Measurements from ENCODE around the gene OPCML. TPM values are rescaled to one million over a fixed set of nuclear protein-coding genes. Genes with fewer than 3 reads are reported as not detected.

Gene OPCML
- total RNA-seq, 1 donor from 2014 or later, result not detected

GRCh38 chr11:132921597-132921996, 610.7 kb downstream of the OPCML start:
- H3K36me3 ChIP-seq, result no peaks in the 10 kb centered on the region
- intact Hi-C loops (cut with DNase I), result no loop called here
- no peaks in the 10 kb centered on the region for H3K4me1 ChIP-seq
- TF ChIP-seq POLR2AphosphoS5 (IDR thresholded peaks at IDR 0.05; ENCODE audit: insufficient read depth in 1 of 2, low read depth in 1 of 2), result no peak
- TF ChIP-seq, protein P1, sequence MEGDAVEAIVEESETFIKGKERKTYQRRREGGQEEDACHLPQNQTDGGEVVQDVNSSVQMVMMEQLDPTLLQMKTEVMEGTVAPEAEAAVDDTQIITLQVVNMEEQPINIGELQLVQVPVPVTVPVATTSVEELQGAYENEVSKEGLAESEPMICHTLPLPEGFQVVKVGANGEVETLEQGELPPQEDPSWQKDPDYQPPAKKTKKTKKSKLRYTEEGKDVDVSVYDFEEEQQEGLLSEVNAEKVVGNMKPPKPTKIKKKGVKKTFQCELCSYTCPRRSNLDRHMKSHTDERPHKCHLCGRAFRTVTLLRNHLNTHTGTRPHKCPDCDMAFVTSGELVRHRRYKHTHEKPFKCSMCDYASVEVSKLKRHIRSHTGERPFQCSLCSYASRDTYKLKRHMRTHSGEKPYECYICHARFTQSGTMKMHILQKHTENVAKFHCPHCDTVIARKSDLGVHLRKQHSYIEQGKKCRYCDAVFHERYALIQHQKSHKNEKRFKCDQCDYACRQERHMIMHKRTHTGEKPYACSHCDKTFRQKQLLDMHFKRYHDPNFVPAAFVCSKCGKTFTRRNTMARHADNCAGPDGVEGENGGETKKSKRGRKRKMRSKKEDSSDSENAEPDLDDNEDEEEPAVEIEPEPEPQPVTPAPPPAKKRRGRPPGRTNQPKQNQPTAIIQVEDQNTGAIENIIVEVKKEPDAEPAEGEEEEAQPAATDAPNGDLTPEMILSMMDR (IDR thresholded peaks at IDR 0.05), result no peak
- TF ChIP-seq POLR2A (IDR thresholded peaks at IDR 0.05), result no peak
- H3K9me3 ChIP-seq, result no peaks in the 10 kb centered on the region
- no peak for DNase-seq (ENCODE audit: extremely low spot score in 2 of 2)
- no peaks in the 10 kb centered on the region for H3K27me3 ChIP-seq
- no peak overlapping the region for H3K4me3 ChIP-seq
- no peak overlapping the region for H3K27ac ChIP-seq

GRCh38 chr11:132920451-132921096, 611.7 kb downstream of the OPCML start:
- Histone ChIP-seq H3K9me3 (no peaks in the 10 kb centered on the region), H3K4me1 (no peaks in the 10 kb centered on the region), H3K27ac (no peak overlapping the region), H3K4me3 (no peak overlapping the region), H3K36me3 (no peaks in the 10 kb centered on the region), H3K27me3 (no peaks in the 10 kb centered on the region)
- DNase-seq (ENCODE audit: extremely low spot score in 2 of 2), result no peak
- TF ChIP-seq POLR2A (IDR thresholded peaks at IDR 0.05) (no peak), POLR2AphosphoS5 (IDR thresholded peaks at IDR 0.05; ENCODE audit: insufficient read depth in 1 of 2, low read depth in 1 of 2) (no peak)
- TF ChIP-seq, protein P1 (IDR thresholded peaks at IDR 0.05), result no peak
- intact Hi-C loops (cut with DNase I), result no loop called here

DNA sequence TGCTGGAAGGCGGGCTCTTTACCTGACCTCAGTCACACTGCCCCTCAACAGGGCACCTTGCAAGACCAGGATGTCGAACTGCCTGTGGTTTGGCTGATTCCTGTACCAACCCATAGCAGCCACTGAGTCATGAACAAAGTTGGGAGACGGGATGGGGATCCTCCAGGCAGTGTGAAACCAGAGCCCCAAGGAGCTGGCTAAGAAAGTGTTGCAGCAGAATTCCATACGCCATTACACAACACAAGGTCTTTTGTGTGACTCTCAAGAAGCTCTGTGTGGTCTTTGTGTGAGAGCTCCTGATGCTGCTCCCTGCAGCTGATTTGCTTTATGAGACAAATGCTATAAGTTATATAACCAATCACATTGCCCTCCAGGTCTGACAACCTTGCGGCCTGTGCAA, 617.7 kb downstream of the OPCML start:
- no peaks in the 10 kb centered on the region for H3K9me3 ChIP-seq
- H3K27me3 ChIP-seq, result no peaks in the 10 kb centered on the region
- no peaks in the 10 kb centered on the region for H3K4me1 ChIP-seq
- H3K4me3 ChIP-seq, result no peak overlapping the region
- DNase-seq (ENCODE audit: extremely low spot score in 2 of 2), result no peak
- TF ChIP-seq, protein P1 (IDR thresholded peaks at IDR 0.05), result no peak
- TF ChIP-seq POLR2AphosphoS5 (IDR thresholded peaks at IDR 0.05; ENCODE audit: insufficient read depth in 1 of 2, low read depth in 1 of 2), result no peak
- TF ChIP-seq POLR2A (IDR thresholded peaks at IDR 0.05), result no peak
- H3K36me3 ChIP-seq, result no peaks in the 10 kb centered on the region
- intact Hi-C loops (cut with DNase I), result no loop called here
- H3K27ac ChIP-seq, result no peak overlapping the region

GRCh38 chr11:132913886-132914285, 618.4 kb downstream of the OPCML start:
- intact Hi-C loops (cut with DNase I), result no loop called here
- Histone ChIP-seq H3K4me3 (no peak overlapping the region), H3K36me3 (no peaks in the 10 kb centered on the region), H3K27ac (no peak overlapping the region), H3K27me3 (no peaks in the 10 kb centered on the region), H3K4me1 (no peaks in the 10 kb centered on the region), H3K9me3 (no peaks in the 10 kb centered on the region)
- no peak for TF ChIP-seq POLR2A (IDR thresholded peaks at IDR 0.05)
- TF ChIP-seq, protein P1 (IDR thresholded peaks at IDR 0.05), result no peak
- TF ChIP-seq POLR2AphosphoS5 (IDR thresholded peaks at IDR 0.05; ENCODE audit: insufficient read depth in 1 of 2, low read depth in 1 of 2), result no peak
- no peak for DNase-seq (ENCODE audit: extremely low spot score in 2 of 2)

GRCh38 chr11:132913295-132913694, 619.0 kb downstream of the OPCML start:
- no peaks in the 10 kb centered on the region for H3K27me3 ChIP-seq
- intact Hi-C loops (cut with DNase I), result no loop called here
- TF ChIP-seq POLR2AphosphoS5 (IDR thresholded peaks at IDR 0.05; ENCODE audit: insufficient read depth in 1 of 2, low read depth in 1 of 2) (no peak), POLR2A (IDR thresholded peaks at IDR 0.05) (no peak)
- TF ChIP-seq, protein P1 (IDR thresholded peaks at IDR 0.05), result no peak
- H3K36me3 ChIP-seq, result no peaks in the 10 kb centered on the region
- DNase-seq (ENCODE audit: extremely low spot score in 2 of 2), result no peak
- no peak overlapping the region for H3K27ac ChIP-seq
- H3K4me1 ChIP-seq, result no peaks in the 10 kb centered on the region
- H3K9me3 ChIP-seq, result no peaks in the 10 kb centered on the region
- H3K4me3 ChIP-seq, result no peak overlapping the region

Data from vagina (tissue), 2 donors.